ENCODE measurements around the gene CCDC34. TPM values are rescaled to one million over a fixed set of nuclear protein-coding genes. Genes with fewer than 3 reads are reported as not detected.
"Not testable (repeated sequence)": the region's sequence is repeated elsewhere in the genome, so short reads cannot be mapped to it uniquely, and the experiment has no call there.

CCDC34 gene
- total RNA-seq, 2 experiments from 2014 or later: 20.8 to 38.5 TPM

DNA sequence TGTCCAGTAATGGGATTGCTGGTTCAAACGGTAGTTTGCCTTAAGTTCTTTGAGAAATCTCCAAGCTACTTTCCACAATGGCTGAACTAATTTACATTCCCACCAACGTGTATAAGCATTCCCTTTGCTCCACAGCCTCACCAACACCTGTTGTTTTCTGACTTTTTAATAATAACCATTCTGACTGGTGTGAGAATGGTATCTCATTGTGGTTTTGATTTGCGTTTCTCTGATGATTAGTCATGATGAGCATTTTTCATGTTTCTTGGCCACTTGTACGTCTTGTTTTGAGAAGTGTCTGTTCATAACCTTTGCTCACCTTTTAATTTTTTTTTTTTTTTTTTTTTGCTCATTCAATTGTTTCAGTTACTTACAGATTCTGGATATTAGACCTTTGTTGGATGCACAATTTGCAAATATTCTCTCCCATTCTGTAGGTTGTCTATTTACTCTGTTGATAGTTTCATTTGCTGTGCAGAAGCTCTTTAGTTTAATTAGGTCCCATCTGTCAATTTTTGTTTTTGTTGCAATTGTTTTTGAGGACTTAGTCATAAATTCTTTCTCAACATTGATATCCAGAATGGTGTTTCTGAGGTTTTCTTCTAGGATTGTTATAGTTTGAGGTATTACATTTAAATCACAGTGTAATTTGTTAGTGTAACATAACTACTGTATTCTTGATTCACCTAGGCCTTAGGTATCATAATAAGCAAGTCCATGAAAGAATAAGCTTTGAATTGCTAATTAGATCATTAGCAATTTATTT lies 33.0 kb downstream of the CCDC34 start:
- Histone ChIP-seq H3K4me1 (ENCODE audit: insufficient read depth, low read length, poor library complexity, severe bottlenecking) (no peaks in the 10 kb centered on the region), H3K4me3 (ENCODE audit: low read depth, low read length, poor library complexity, severe bottlenecking) (no peak overlapping the region), H3K4me2 (ENCODE audit: low read length) (no peak overlapping the region), H2AFZ (ENCODE audit: low read length) (no peak overlapping the region), H3K79me2 (ENCODE audit: insufficient read depth, low read depth, low read length) (no peaks in the 10 kb centered on the region), H4K20me1 (ENCODE audit: insufficient read depth, low read length) (no peaks in the 10 kb centered on the region), H3K9me2 (ENCODE audit: insufficient read depth, low read length) (no peaks in the 10 kb centered on the region), H3K36me3 (ENCODE audit: insufficient read depth, low read length) (0 out of 2 replicates have a peak, but pooled peaks cover 11% of the 10 kb centered on the region), H3K9me3 (ENCODE audit: low read length) (no peaks in the 10 kb centered on the region), H3K27ac (ENCODE audit: low read depth, low read length, poor library complexity, severe bottlenecking) (no peak overlapping the region)
- no TSS peak for BruUV-seq (replicated peaks)
- no peak for DNase-seq (ENCODE audit: low spot score)
- intact Hi-C loops (cut with micrococcal nuclease; ENCODE audit: unreplicated experiment): loop anchor here (1.0 kb wide), 1 partner anchor 78 kb away; no protein-coding TSS in a partner anchor
- CTCF ChIA-PET (ENCODE audit: unreplicated experiment): interaction anchor here (0.6 kb wide), 1 partner anchor 34 kb away, joined by 5 read pairs; no protein-coding TSS in a partner anchor
- POLR2A ChIA-PET: interaction anchor here (0.8 kb wide), 2 partner anchors 9 to 30 kb away, joined by 3 read pairs; no protein-coding TSS in a partner anchor
- TF ChIP-seq, protein P1, sequence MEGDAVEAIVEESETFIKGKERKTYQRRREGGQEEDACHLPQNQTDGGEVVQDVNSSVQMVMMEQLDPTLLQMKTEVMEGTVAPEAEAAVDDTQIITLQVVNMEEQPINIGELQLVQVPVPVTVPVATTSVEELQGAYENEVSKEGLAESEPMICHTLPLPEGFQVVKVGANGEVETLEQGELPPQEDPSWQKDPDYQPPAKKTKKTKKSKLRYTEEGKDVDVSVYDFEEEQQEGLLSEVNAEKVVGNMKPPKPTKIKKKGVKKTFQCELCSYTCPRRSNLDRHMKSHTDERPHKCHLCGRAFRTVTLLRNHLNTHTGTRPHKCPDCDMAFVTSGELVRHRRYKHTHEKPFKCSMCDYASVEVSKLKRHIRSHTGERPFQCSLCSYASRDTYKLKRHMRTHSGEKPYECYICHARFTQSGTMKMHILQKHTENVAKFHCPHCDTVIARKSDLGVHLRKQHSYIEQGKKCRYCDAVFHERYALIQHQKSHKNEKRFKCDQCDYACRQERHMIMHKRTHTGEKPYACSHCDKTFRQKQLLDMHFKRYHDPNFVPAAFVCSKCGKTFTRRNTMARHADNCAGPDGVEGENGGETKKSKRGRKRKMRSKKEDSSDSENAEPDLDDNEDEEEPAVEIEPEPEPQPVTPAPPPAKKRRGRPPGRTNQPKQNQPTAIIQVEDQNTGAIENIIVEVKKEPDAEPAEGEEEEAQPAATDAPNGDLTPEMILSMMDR (conservative IDR thresholded peaks at IDR 0.05; ENCODE audit: low read length): no peak
- TF ChIP-seq EZH2phosphoT487 (IDR thresholded peaks at IDR 0.05; ENCODE audit: borderline replicate concordance, low read depth, low read length): no peak

DNA sequence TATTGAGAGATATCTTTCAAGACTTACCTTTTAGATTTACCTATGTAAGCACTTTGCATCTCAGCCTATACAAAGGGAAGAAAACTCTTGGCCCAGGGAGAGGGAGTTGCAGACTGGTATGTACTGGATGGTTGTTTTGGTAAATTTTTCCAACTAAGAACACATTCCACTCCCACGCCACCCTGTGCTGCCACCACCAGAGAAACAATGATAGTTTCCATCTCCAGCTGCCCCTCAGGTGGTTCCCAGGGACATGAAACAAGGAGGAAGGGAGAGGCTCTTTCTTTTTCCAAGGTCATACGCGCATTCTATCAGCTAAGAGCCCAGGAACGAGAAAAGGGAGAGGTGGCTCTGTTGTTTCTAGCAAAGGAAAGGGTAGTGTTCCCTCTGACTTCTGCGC lies 34.4 kb downstream of the CCDC34 start:
- Histone ChIP-seq H3K27ac (ENCODE audit: low read depth, low read length, poor library complexity, severe bottlenecking) (no peak overlapping the region), H3K4me3 (ENCODE audit: low read depth, low read length, poor library complexity, severe bottlenecking) (no peak overlapping the region), H3K36me3 (ENCODE audit: insufficient read depth, low read length) (0 out of 2 replicates have a peak, but pooled peaks cover 11% of the 10 kb centered on the region), H3K79me2 (ENCODE audit: insufficient read depth, low read depth, low read length) (no peaks in the 10 kb centered on the region), H3K9me2 (ENCODE audit: insufficient read depth, low read length) (no peaks in the 10 kb centered on the region), H3K4me1 (ENCODE audit: insufficient read depth, low read length, poor library complexity, severe bottlenecking) (no peaks in the 10 kb centered on the region), H3K9me3 (ENCODE audit: low read length) (no peaks in the 10 kb centered on the region), H2AFZ (ENCODE audit: low read length) (no peak overlapping the region), H3K4me2 (ENCODE audit: low read length) (no peak overlapping the region), H4K20me1 (ENCODE audit: insufficient read depth, low read length) (no peaks in the 10 kb centered on the region)
- CTCF ChIA-PET (ENCODE audit: unreplicated experiment): no interaction called here
- intact Hi-C loops (cut with micrococcal nuclease; ENCODE audit: unreplicated experiment): no loop called here
- TF ChIP-seq EZH2phosphoT487 (IDR thresholded peaks at IDR 0.05; ENCODE audit: borderline replicate concordance, low read depth, low read length): no peak
- TF ChIP-seq, protein P1 (conservative IDR thresholded peaks at IDR 0.05; ENCODE audit: low read length): no peak
- POLR2A ChIA-PET: no interaction called here
- no peak for DNase-seq (ENCODE audit: low spot score)
- no TSS peak for BruUV-seq (replicated peaks)

DNA sequence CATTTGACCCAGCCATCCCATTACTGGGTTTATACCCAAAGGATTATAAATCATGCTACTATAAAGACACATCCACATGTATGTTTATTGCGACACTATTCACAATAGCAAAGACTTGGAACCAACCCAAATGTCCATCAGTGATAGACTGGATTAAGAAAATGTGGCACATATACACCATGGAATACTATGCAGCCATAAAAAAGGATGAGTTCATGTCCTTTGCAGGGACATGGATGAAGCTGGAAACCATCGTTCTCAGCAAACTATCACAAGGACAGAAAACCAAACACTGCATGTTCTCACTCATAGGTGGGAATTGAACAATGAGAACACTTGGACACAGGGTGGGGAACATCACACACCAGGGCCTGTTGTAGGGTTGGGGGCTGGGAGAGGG lies 36.0 kb downstream of the CCDC34 start:
- intact Hi-C loops (cut with micrococcal nuclease; ENCODE audit: unreplicated experiment): not testable (repeated sequence)

DNA sequence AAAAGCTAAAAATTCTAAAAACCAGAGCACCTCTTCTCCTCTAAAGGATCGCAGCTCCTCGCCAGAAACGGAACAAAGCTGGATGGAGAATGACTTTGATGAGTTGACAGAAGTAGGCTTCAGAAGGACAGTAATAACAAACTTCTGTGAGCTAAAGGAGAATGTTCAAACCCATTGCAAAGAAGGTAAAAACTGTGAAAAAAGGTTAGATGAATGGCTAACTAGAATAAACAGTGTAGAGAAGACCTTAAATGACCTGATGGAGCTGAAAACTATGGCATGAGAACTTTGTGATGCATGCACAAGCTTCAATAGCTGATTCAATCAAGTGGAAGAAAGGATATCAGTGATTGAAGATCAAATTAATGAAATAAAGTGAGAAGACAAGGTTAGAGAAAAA lies 40.8 kb downstream of the CCDC34 start:
- H3K9me3 ChIP-seq (ENCODE audit: low read length); DNase-seq (ENCODE audit: low spot score); H3K79me2 ChIP-seq (ENCODE audit: insufficient read depth, low read depth, low read length); H2AFZ ChIP-seq (ENCODE audit: low read length); H3K36me3 ChIP-seq (ENCODE audit: insufficient read depth, low read length); H3K4me2 ChIP-seq (ENCODE audit: low read length); H3K27ac ChIP-seq (ENCODE audit: low read depth, low read length, poor library complexity, severe bottlenecking); H4K20me1 ChIP-seq (ENCODE audit: insufficient read depth, low read length); CTCF ChIA-PET (ENCODE audit: unreplicated experiment); H3K9me2 ChIP-seq (ENCODE audit: insufficient read depth, low read length); H3K4me1 ChIP-seq (ENCODE audit: insufficient read depth, low read length, poor library complexity, severe bottlenecking); H3K4me3 ChIP-seq (ENCODE audit: low read depth, low read length, poor library complexity, severe bottlenecking); intact Hi-C loops (cut with micrococcal nuclease; ENCODE audit: unreplicated experiment); BruUV-seq (replicated peaks): not testable (repeated sequence)
- POLR2A ChIA-PET: interaction anchor here (0.7 kb wide), 1 partner anchor 126 kb away, joined by 3 read pairs; no protein-coding TSS in a partner anchor

More for the DNA sequence above, 36.0 kb downstream of the CCDC34 start:
- H3K4me1 ChIP-seq (ENCODE audit: insufficient read depth, low read length, poor library complexity, severe bottlenecking); H3K9me2 ChIP-seq (ENCODE audit: insufficient read depth, low read length); H3K27ac ChIP-seq (ENCODE audit: low read depth, low read length, poor library complexity, severe bottlenecking); BruUV-seq (replicated peaks); H3K79me2 ChIP-seq (ENCODE audit: insufficient read depth, low read depth, low read length); H3K4me3 ChIP-seq (ENCODE audit: low read depth, low read length, poor library complexity, severe bottlenecking); CTCF ChIA-PET (ENCODE audit: unreplicated experiment); H2AFZ ChIP-seq (ENCODE audit: low read length); POLR2A ChIA-PET; H3K9me3 ChIP-seq (ENCODE audit: low read length); H4K20me1 ChIP-seq (ENCODE audit: insufficient read depth, low read length); H3K4me2 ChIP-seq (ENCODE audit: low read length); DNase-seq (ENCODE audit: low spot score): not testable (repeated sequence)
- 0 out of 2 replicates have a peak, but pooled peaks cover 11% of the 10 kb centered on the region for H3K36me3 ChIP-seq (ENCODE audit: insufficient read depth, low read length)

DNA sequence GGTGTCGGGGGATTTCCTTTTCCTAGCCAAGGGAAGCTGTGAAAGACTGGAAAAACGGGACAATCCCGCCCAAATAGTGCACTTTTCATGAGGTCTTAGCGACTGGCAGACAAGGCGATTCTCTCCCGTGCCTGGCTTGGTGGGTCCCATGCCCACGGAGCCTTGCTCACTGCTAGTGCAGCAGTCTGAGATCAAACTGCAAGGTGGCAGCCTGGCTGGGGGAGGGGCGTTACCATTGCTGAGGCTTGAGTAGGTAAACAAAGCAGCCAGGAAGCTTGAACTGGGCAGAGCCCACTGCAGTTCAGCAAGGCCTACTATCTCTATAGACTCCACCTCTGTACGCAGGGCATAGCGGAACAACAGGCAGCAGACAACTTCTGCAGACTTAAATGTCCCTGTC lies 41.7 kb downstream of the CCDC34 start:
- H3K4me3 ChIP-seq (ENCODE audit: low read depth, low read length, poor library complexity, severe bottlenecking); intact Hi-C loops (cut with micrococcal nuclease; ENCODE audit: unreplicated experiment); H3K9me3 ChIP-seq (ENCODE audit: low read length); H3K36me3 ChIP-seq (ENCODE audit: insufficient read depth, low read length); H3K4me1 ChIP-seq (ENCODE audit: insufficient read depth, low read length, poor library complexity, severe bottlenecking); CTCF ChIA-PET (ENCODE audit: unreplicated experiment); H3K4me2 ChIP-seq (ENCODE audit: low read length); BruUV-seq (replicated peaks); DNase-seq (ENCODE audit: low spot score); H3K27ac ChIP-seq (ENCODE audit: low read depth, low read length, poor library complexity, severe bottlenecking); H3K9me2 ChIP-seq (ENCODE audit: insufficient read depth, low read length); H2AFZ ChIP-seq (ENCODE audit: low read length); H4K20me1 ChIP-seq (ENCODE audit: insufficient read depth, low read length); H3K79me2 ChIP-seq (ENCODE audit: insufficient read depth, low read depth, low read length): not testable (repeated sequence)
- POLR2A ChIA-PET: interaction anchor here (0.6 kb wide), 1 partner anchor 173 kb away, joined by 3 read pairs; no protein-coding TSS in a partner anchor

Data from OCI-LY7 (cell line).